Amygdala (tissue), 56 donors: ENCODE results near the gene NOTCH1.

Experiments
- DNase-seq, 56 donors: peaks; one replicate each; lab custom pipeline; 2025; lab: John Stamatoyannopoulos, UW

NOTCH1 gene

DNA sequence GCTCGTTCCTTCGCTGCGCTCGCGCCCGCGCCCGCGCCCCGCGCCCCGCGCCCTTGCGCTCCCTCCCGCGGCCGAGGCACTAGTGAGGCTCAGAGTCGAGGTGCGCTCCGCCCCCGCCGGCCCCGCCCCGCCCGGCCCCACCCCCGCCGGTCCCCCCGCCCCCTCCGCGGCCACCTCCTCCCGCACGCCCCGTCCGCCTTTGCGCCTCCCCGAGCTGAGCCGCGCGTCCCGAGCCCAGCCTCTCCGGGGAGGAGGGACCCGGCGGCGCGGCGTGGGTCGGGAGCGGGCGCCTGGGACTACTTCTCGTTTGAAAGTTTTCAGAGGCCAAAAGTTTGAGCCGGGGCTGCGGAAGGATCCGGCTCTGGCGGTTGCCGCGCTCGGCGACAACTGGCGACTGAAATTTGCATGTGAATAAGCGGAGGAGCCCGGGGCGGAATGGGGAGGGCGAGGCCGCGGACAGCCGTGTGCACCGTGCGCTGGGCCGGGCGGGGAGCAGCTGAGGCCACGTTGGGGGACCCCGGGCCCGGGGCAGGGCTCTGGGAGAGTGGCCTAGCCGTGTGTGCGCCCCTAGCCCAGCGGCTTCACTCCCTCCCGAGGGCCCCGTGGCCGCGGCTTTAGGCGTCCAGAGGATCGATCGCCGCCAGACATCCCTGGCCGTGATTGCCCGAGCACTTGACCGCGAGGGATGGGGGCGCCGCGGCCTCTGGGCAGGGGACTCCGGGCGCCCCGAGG, at the start of gene NOTCH1:
Gene NOTCH1, minus strand, starts transcription at position 84 of the 732 bp plus-strand sequence. CDS start 262 bp downstream, outside the sequence.
- DNase-seq: peak in 55 of 56 donors; percentile 33 to 93 (median 79)

DNA sequence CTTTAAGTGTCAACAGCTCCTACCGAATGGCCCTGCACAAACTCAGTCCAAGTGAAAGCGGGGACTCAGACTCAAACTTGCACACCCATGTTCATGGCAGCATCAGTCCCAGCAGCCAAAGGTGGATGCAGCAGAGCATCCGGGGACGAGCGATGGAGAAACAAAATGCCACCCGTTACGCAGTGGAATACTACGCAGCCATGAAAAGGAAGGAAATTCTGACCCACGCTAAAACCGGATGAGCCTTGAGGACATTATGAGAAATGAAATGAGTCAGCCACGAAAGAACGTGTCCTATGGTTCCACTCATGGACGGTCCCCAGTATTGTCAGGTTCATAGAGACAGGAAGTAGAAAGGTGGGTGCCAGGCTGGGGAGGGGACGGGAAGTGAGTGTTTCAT, 48.6 kb upstream of the NOTCH1 start:
- DNase-seq: no peak

DNA sequence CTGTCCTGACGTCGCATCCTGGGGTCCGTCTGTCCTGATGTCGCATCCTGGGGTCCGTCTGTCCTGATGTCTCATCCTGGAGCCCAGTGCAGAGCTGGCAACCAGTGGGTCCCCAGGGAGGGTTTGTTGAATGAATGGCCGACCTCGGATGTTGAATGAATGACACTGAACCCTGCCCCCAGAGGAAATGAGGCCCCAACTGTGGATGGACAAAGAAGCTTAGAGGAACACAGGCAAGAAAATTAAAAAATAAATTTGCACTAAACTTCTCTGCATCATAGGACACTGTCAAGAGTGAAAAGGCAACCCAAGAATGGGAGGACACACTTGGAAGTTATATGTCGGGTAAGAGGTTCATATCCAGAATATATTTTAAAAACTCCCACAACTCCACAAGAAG, 47.7 kb upstream of the NOTCH1 start:
- no peak for DNase-seq

DNA sequence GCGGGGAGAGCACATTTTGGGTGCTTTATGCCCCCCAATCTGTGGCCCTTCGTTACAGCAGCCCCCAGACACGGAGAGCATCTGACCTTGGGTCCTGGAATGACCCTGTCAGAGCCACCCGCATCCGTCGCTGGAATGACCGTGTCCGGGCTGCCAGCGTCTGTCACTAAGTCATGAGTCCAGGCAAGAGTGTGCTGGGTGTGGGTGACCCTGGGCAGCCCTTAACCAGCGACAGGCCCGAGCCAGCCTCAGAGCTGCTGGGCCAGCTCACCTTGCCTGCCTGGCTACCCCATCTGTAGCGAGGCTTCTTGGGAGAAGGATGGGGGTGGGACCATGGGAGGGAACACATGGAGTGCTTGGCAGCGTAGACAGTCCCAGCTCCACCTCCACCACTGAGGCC, 46.8 kb upstream of the NOTCH1 start:
- no peak for DNase-seq

DNA sequence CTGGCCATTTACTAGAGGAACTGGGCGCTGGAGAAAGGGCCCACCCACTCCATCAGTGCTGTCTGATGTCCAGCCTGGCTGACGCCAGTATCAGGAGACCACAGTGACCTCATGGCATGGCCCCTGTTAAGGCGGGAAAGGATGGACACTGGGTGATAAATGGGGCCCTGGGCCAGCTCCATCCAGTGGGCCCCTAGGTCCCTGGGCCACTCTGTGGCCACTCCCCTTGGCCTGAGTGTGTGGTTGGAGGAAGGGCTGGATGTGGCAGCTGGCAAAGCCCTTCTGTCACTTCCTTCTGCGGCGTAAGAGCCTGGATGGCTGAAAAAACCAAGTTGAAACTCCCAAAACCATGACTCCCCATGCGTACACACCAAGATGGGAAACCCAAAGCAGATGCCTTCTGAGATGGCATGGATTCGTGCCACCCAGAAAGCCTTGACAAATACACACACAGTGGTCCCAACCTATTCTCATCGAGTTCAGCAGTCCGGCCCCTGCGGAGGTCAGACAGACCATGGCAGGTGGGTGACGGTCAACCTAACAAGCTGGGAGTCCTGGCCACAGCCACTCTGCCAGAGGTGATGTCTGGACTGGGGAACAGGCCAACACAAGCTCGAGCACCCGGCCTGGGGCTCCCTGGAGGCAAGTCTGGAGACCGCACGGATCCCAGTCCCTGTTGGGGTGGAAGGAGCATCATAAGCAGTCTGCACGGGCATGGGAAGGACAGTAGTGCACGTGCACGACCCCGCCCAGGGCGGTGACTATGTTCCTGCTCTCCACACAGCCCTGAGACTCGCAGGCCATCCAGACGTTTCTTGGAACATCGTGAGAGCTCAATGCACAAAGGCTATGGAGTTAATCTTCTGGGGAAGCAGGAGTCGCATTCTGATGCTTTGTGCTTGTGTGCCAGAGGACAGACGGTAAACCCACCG, 45.2 kb upstream of the NOTCH1 start:
- DNase-seq: peak in 13 of 56 donors; percentile 18 to 53 (median 36)

DNA sequence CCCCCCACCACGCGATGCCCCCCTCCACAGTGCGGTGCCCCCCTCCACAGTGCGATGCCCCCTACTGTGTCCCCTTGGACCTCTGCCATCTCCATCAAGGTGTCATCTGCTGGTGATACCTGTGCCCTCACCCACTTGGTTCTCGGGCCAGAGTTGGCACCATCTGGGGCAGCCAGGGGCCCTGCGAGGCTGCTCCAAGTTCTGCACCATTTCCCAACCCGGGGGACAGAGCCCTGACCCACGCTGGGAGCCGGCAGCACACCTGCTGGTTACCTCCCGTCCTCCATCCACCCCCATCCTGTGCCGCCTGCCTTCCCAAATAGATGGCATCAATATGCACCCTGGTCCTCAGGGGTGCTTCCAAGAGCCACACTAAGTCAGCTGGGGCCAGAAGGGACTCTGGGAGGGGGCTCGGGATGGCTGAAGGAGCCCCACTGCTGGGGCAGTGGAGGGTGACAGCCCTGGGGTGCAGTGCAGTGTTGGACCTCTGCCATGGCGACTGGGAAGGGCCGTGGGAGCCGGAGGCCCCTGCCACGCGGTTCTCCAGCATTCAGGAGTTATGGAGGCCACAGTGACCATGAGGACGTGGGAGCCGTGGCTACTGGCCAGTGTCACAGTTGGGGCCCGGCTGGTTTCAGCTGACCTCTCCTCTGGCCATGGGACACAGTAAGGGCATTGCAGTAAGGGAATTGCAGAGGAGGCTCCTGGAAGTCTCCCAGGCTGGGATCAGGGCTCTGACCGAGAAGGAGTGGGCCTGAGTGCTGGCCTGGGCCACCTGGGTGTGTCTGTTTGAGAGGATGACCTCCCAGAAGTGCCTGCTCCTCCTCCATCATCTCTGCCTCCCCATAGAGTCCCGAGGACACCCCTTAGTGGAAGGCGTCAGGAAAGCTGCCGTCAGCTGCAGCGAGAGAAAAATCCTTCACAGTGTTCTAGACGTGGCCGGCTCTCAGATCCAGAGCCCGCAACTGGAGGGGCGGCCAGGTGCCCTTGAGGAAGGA, 44.2 kb upstream of the NOTCH1 start:
- no peak for DNase-seq

DNA sequence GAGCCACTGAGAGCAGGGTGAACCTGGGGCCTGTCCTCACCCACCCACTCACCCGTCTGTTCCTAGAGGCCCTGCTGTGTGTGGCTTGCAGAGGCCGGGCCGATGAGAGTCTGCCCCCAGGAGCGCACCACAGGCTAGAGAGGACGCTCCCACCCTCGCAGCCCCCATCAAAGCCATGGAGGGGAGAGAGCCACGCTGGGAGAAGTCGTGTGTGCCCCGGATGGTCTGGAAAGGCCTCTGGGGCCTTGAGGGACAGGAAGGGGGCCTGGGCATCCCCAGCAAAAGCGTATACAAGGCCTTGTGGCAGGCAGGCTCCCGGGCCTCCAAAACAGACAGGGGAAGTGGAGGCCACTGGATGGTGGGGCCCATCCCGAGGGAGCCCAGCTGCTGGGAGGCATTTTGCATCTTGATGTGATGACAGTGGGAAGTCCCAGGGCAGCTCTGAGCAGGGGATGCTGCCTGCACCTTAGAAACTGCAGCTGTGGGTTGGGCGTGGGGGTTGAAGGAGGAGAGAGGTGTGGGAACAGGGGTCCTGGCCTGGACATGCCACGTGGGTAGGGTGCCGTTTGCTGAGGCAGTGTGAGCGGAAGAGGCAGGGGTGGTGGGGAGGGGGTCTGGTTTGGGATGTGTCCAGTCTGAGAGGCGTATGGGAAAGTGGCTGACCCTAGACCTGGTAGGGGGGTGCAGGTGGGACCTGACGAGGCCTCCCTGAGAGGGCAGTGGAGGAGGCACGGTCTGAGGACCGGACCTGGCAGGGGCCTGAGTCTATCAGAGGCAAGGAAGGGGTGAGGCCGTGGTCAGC, 43.0 kb upstream of the NOTCH1 start:
- no peak for DNase-seq

DNA sequence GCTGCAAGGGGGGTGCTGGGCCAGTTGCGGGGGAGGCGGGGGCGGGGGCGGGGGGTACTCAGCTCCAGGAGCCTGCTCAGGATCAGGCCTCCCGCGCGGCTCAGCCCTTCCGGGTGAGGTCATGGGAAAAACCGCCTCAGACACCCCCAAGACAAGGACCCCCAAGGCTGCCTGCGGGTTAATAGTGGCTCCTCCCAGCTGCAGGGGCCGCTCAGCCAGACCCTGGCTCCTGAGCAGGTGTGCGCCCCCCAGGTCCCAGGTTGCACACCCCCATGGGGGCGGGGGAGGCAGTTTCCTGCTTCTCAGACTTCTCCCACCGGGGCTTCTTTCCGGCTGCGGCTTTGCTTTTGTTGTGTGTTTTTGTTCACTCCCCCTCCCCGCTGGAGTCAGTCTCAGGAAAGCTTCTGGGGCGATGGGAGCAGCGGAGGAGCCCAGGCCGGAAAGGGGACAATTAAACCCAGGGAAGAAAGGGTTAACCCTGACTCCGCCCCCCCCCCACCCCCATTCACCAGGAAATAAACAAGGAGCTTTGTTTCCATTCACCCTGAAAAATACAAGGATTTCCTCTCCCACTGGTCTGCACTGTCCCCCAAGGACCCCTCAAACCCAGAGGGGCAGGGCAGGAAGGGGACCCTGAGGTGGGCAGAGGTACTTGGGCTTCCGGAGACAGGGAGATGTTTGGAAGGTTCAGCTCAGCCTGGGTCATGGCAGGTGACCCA, 42.3 kb upstream of the NOTCH1 start:
- DNase-seq: no peak

DNA sequence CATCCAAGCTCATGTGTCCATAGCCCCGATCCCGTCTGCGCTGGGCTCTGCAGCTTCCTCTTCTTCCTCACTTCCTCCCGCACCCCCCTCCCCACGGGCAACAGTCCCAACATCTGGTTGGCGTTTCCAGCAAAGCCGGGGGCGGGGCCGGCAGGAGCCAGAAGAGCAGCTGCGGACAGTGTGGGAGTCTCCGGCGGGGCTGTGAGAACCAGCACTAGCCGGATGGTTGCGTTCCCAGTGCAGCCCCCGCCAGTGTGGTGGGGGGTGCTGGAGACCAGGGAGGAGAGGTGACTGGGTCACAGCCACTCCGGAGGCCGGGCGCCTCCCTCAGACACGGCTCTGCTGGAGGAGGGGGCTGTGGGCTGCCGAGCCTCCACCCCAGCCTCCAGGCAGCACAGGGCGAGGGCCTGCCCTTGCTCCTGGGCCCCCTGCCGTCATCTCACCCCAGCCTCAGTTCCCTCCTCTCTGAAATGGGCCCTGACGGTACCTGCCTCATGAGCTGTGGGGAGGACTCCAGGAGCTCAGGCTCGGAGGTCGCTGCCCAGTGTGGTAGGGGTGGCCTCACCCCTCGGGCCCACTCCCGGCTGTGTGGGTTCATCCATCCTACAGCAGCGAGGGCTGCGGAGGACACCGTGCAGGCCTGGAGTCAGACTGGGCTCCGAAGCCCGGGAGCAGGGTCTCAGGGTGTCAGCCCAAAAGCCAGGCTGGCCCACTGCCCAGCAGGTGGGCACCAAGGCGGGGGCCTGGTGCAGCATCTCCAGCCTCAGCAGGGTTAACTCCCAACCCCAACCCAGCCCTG, 41.5 kb upstream of the NOTCH1 start:
- peak in 23 of 56 donors; percentile 16 to 72 (median 52) for DNase-seq

DNA sequence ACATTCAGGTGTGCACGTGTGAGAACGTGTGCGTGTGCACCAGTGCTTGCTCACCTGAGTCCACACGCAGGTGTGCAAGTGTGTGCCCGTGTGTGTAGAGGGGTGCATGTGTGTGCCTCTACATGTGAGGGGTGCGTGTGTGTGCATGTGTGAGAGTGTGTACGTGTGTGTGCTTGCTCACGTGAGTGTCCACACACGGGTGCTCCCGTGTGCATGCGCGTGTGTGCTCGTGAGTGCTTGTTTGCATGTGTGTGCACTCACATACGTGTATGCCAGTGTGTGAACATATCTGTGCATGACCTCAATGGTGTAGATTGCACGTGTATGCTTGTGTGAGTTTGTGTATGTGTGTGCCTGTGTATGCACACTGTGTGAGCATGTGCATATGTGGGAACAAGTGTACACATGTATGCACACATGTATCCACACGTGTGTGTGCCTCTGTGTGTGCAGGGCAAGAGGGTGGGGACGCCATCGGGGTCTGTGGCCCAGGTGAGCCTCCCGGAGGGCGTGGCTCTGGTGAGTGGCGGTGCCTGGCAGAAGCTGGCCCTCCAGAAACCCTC, 40.6 kb upstream of the NOTCH1 start:
- no peak for DNase-seq

DNA sequence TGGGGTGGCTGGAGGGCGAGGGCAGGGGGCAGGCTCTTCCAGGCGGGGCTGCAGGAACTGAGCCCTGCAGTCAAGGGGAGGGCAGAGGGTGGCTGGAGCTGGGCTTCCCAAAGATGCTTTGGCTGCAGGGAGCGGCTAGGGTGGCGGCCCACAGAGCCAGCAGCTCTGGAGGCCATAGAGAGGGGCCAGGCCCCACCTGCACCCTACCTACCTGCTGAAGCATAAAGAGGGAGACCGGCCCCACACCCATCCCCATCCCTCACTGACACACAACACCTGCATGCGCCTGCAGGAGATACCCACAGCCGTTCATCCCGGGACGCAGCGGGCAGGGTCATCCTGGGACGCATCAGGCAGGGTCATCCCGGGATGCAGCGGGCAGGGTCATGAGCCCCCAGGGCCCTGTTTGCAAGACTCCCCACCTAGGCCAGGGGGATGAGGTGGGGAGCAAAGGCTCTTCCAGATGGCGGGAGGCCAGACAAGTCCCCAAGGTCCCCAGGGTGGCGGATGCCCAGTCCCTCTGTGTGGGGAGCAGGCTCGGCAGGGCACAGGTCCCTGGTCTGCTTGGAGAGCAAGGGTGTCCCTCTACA, 39.8 kb upstream of the NOTCH1 start:
- no peak for DNase-seq

DNA sequence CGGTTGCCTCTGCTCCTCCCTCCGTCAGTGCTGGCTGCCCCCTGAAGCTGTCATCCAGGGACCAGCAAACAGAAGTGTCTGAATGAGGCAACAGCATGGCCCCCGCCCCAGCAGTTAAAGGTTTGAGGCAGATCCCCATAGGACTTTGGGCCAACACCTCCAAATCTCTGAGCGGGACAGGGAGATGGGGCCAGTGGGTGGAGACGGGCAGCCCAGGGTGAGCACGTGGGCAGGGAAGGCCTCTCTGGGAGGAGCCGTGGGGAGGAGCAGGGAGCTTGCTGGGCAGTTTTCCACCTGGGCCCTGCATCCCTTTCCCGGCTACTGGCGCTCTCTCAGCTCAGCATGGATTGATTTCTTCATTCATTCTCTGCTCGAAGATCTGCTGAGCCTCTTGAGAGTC, 39.1 kb upstream of the NOTCH1 start:
- DNase-seq: peak in 4 of 56 donors; percentile 11 to 54 (median 23)

DNA sequence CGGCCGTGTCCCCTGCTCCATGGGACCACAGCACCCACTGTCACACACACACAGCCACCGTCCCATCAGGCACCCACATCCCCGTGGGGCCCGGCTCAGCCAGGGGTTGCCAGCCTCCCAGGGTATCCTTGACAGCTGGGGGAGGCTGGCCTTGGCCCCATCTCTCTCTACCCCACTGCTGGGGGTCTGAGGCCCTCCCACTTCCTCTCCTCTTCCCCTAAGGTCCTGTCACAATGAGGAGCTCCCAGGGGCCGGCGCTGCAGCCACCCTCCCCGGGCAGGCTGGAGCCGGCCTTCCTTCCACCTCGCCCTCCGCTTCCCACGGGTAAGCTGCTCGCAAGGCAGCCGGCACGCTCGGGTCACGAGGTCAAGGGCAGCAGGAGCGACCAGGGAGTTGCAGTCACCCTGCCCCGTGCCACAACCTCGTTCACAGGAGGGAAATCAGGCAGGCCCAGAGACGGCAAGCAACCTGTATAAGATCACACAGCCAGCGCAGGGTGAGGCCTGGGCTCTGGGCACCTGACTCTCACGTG, 38.6 kb upstream of the NOTCH1 start:
- DNase-seq: no peak

DNA sequence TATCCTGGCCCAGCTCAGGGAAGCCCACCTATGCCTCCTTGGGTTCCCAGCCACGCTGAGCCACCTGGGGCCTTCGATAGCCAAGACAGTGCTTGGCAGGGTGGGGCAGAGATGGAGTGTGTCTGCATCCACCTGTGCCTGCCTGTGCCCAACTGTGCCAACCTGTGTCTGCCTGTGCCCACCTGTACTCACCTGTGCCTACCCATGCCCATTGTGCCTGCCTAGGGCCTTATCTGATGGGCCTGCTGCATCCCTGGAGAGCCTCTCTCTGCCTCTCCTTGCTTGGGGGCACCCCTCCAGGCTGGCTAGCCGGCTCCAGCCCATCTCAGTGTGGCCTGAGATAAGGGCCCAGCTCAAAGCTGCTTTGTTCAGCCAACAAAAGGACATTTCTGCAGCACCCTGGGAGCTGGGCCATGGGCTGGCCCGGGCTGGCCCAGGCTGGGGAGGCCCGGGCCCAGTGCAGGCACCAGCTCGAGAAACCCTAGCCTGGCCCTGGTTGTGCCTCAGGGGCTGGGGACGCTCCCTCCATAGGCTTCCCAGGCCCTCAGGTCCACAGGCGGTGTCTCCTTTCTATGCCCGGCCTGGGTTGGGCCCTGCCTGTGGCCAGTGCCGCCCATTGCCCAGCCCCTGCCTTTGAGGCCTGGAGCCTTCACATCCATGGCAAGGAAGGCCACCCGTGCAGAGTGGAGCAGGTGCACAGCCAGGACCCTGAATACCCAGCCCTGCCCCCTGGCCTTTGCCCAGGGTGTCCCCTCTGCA, 37.3 kb upstream of the NOTCH1 start:
- DNase-seq: peak in 47 of 56 donors; percentile 30 to 89 (median 65)

DNA sequence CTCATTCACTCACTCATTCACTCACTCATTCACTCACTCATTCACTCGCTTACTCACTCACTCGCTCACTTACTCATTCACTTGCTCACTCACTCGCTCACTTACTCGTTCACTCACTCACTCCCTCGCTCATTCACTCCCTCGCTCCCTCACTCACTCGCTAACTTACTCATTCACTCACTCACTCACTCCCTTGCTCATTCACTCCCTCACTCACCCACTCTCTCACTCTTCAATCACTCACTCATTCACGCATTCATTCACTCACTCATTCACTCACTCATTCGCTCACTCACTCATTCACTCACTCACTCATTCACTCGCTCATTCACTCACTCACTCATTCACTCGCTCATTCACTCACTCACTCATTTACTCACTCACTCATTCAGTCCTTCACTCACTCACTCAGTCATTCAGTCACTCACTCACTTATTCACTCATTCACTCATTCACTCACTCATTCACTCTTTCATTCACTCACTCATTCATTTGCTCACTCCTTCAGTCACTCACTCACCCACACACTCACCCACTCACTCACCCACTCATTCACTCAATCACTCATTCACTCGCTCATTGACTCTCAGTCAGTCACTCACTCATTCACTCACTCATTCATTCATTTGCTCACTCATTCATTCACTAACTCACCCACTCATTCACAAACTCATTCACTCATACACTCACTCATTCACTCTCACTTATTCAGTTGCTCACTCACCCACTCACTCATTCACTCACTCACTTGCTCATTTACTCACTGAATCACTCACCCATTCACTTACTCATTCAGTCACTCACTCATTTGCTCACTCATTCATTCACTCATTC, 36.0 kb upstream of the NOTCH1 start:
- DNase-seq: no peak
